SH-SY5Y (cell line): ENCODE measurements around the gene CCDC124.

Experiments used
- GATA2 ChIP-seq: IDR thresholded peaks from 2 replicates; pipeline ENCODE4 v1.6.1; 2011; ENCODE audit warnings: mild to moderate bottlenecking, low read depth, low read length
- GATA3 ChIP-seq: IDR thresholded peaks from 2 replicates; pipeline ENCODE4 v1.6.1; 2011; ENCODE audit warnings: low read depth, mild to moderate bottlenecking, low read length, moderate library complexity

- no peak for TF ChIP-seq GATA2
- no peak for TF ChIP-seq GATA3
Measured at GRCh38 chr19:17909003-17909732, 23.6 kb upstream of the CCDC124 start.
